OCI-LY1 (cell line): ENCODE data around the gene CCM2.

Source experiments
- H2AFZ ChIP-seq: fragments of 200-600 bp; sonication (generic), shearing (Covaris generic); 2 replicates; pipeline ENCODE4 v1.6.0; 2014; ENCODE audit warnings: antibody characterized with exemption, mild to moderate bottlenecking, low read length
- H3F3A ChIP-seq: fragments of 200-600 bp; sonication (generic), shearing (Covaris generic); 2 replicates; pipeline ENCODE4 v1.6.0; 2014; ENCODE audit warnings: mild to moderate bottlenecking, antibody characterized with exemption, low read length, moderate library complexity; ENCODE audit not compliant: insufficient read depth
- H3K27ac ChIP-seq: fragments of 200-600 bp; sonication (generic); 2 replicates; pipeline ENCODE4 v1.5.1; 2014; ENCODE audit warnings: low read length, mixed run types, mild to moderate bottlenecking, low read depth; ENCODE audit not compliant: poor library complexity, severe bottlenecking
- H3K27me3 ChIP-seq: fragments of 200-600 bp; sonication (generic); 2 replicates; pipeline ENCODE4 v1.6.0; 2014; ENCODE audit warnings: antibody characterized with exemption, mild to moderate bottlenecking, low read length, moderate library complexity; ENCODE audit not compliant: insufficient read depth
- H3K36me3 ChIP-seq: fragments of 200-600 bp; sonication (generic); 2 replicates; pipeline ENCODE4 v1.6.1; 2014; ENCODE audit warnings: mild to moderate bottlenecking, antibody characterized with exemption, low read length, moderate library complexity, mixed read lengths; ENCODE audit not compliant: insufficient read depth
- H3K4me1 ChIP-seq: fragments of 200-600 bp; sonication (generic); 2 replicates; pipeline ENCODE4 v1.5.1; 2014; ENCODE audit warnings: mild to moderate bottlenecking, low read length, moderate library complexity; ENCODE audit not compliant: insufficient read depth, severe bottlenecking
- H3K4me2 ChIP-seq: fragments of 200-600 bp; sonication (generic), shearing (Covaris generic); 2 replicates; pipeline ENCODE4 v1.6.1; 2014; ENCODE audit warnings: low read length
- H3K4me3 ChIP-seq: fragments of 200-600 bp; sonication (generic); 2 replicates; pipeline ENCODE4 v1.5.1; 2014; ENCODE audit warnings: low read length, low read depth, mild to moderate bottlenecking, mixed read lengths; ENCODE audit not compliant: poor library complexity, severe bottlenecking
- H3K79me2 ChIP-seq: fragments of 200-600 bp; shearing (Covaris generic); 2 replicates; pipeline ENCODE4 v1.6.1; 2016; ENCODE audit warnings: mixed run types, low read length, mixed read lengths; ENCODE audit not compliant: insufficient read depth
- H3K9ac ChIP-seq: fragments of 200-600 bp; sonication (generic), shearing (Covaris generic); 2 replicates; pipeline ENCODE4 v1.6.1; 2014; ENCODE audit warnings: mild to moderate bottlenecking, low read length, mixed read lengths
- H3K9me2 ChIP-seq: fragments of 200-600 bp; sonication (generic), shearing (Covaris generic); 2 replicates; pipeline ENCODE4 v1.6.1; 2014; ENCODE audit warnings: low read depth, mild to moderate bottlenecking, low read length, mixed read lengths
- H3K9me3 ChIP-seq: fragments of 200-600 bp; shearing (Covaris generic); 2 replicates; pipeline ENCODE4 v1.6.1; 2014; ENCODE audit warnings: low read length, mixed read lengths
- H4K20me1 ChIP-seq: fragments of 200-600 bp; sonication (generic), shearing (Covaris generic); 2 replicates; pipeline ENCODE4 v1.6.0; 2016; ENCODE audit warnings: mild to moderate bottlenecking, low read length; ENCODE audit not compliant: insufficient read depth
- EZH2 ChIP-seq: fragments of 200-600 bp; sonication (generic), shearing (Covaris generic); IDR thresholded peaks from 2 replicates; pipeline ENCODE4 v1.8.0; 2017; ENCODE audit warnings: borderline replicate concordance, mixed run types, mild to moderate bottlenecking, antibody characterized with exemption, low read length, moderate library complexity, mixed read lengths
- TF ChIP-seq, protein P1 (sequence below): fragments of 200-600 bp; sonication (generic), shearing (Covaris generic); IDR thresholded peaks from 2 replicates; pipeline ENCODE4 v1.5.1; 2017; ENCODE audit warnings: mild to moderate bottlenecking, antibody characterized with exemption, low read length, moderate library complexity, mixed read lengths

The CCM2 gene

DNA sequence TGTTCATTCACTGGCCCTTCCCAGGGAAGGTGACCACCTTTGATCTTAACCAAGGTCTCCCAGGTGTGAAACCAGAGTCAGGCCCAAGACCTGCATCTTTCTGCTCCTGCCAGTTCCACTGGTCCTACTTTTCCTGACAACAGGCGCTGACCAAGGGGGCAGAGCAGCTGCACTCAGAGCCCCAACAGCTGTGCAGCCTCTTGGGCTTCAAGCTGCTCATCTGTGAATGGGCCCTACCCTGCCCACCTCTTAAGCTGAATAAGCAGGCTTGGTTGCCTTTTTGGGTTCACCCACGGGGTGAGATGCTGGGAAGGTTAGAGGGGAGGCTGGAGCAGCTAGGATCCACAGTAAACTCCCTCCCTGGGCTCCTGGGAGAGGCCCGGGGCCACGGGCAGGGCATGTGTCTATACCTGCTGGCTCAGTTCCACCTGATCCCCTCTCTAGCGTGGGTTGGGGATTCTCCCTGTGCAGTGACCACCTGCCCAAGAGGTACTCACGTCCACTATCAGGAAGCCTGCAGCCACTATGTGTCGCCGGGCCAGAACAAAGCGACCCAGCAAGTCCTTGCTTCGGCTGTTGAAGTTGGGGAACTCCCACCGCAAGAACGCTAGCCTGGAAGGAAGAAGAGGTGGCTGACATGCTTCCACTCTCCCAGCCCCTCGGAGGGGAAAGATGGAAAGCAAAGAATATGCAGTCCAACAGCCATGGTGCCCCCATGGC, 100.9 kb downstream of the CCM2 start:
- no peak overlapping the region for H3K4me2 ChIP-seq
- TF ChIP-seq EZH2 = no peak
- TF ChIP-seq, protein P1, sequence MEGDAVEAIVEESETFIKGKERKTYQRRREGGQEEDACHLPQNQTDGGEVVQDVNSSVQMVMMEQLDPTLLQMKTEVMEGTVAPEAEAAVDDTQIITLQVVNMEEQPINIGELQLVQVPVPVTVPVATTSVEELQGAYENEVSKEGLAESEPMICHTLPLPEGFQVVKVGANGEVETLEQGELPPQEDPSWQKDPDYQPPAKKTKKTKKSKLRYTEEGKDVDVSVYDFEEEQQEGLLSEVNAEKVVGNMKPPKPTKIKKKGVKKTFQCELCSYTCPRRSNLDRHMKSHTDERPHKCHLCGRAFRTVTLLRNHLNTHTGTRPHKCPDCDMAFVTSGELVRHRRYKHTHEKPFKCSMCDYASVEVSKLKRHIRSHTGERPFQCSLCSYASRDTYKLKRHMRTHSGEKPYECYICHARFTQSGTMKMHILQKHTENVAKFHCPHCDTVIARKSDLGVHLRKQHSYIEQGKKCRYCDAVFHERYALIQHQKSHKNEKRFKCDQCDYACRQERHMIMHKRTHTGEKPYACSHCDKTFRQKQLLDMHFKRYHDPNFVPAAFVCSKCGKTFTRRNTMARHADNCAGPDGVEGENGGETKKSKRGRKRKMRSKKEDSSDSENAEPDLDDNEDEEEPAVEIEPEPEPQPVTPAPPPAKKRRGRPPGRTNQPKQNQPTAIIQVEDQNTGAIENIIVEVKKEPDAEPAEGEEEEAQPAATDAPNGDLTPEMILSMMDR = no peak
- 0 out of 2 replicates have a peak, but pooled peaks cover 4% of the 10 kb centered on the region for H3F3A ChIP-seq
- no peak overlapping the region for H3K27ac ChIP-seq
- no peak overlapping the region for H3K4me3 ChIP-seq
- no peak overlapping the region for H3K9ac ChIP-seq
- H3K9me2 ChIP-seq = no peaks in the 10 kb centered on the region
- 0 out of 2 replicates have a peak, but pooled peaks cover 2% of the 10 kb centered on the region for H4K20me1 ChIP-seq
- H3K27me3 ChIP-seq = no peaks in the 10 kb centered on the region
- H3K79me2 ChIP-seq = no peaks in the 10 kb centered on the region
- no peaks in the 10 kb centered on the region for H3K4me1 ChIP-seq
- H3K36me3 ChIP-seq = peaks cover 87% of the 10 kb centered on the region
- H2AFZ ChIP-seq = no peak overlapping the region
- no peaks in the 10 kb centered on the region for H3K9me3 ChIP-seq

DNA sequence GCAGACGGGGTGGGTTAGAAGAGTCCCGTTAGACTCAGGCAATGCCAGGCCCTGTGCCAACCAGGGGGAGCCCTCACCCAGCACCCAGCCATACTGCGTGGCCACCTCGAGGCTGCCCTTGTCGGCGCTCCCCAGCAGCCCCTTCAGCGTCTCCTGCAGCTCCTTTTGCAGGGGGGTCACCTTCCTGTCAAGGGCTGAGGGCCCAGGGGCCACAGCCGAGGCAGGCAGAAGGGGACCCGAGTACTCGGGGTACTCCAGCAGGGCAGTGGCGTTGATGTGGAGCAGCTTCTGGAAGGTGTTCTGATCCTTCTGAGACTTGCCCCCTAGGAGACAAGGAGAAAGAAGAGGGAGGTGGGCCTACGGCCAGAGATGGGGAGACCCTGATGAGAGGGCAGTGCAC, 101.7 kb downstream of the CCM2 start:
- no peaks in the 10 kb centered on the region for H3K27me3 ChIP-seq
- H4K20me1 ChIP-seq = 0 out of 2 replicates have a peak, but pooled peaks cover 2% of the 10 kb centered on the region
- H3K36me3 ChIP-seq = peaks cover 96% of the 10 kb centered on the region
- no peaks in the 10 kb centered on the region for H3K4me1 ChIP-seq
- 0 out of 2 replicates have a peak, but pooled peaks cover 4% of the 10 kb centered on the region for H3F3A ChIP-seq
- H3K4me3 ChIP-seq = no peak overlapping the region
- no peak overlapping the region for H2AFZ ChIP-seq
- no peaks in the 10 kb centered on the region for H3K9me3 ChIP-seq
- no peak overlapping the region for H3K27ac ChIP-seq
- no peak for TF ChIP-seq EZH2
- TF ChIP-seq, protein P1 = no peak
- no peak overlapping the region for H3K9ac ChIP-seq
- no peaks in the 10 kb centered on the region for H3K79me2 ChIP-seq
- no peaks in the 10 kb centered on the region for H3K9me2 ChIP-seq
- no peak overlapping the region for H3K4me2 ChIP-seq

DNA sequence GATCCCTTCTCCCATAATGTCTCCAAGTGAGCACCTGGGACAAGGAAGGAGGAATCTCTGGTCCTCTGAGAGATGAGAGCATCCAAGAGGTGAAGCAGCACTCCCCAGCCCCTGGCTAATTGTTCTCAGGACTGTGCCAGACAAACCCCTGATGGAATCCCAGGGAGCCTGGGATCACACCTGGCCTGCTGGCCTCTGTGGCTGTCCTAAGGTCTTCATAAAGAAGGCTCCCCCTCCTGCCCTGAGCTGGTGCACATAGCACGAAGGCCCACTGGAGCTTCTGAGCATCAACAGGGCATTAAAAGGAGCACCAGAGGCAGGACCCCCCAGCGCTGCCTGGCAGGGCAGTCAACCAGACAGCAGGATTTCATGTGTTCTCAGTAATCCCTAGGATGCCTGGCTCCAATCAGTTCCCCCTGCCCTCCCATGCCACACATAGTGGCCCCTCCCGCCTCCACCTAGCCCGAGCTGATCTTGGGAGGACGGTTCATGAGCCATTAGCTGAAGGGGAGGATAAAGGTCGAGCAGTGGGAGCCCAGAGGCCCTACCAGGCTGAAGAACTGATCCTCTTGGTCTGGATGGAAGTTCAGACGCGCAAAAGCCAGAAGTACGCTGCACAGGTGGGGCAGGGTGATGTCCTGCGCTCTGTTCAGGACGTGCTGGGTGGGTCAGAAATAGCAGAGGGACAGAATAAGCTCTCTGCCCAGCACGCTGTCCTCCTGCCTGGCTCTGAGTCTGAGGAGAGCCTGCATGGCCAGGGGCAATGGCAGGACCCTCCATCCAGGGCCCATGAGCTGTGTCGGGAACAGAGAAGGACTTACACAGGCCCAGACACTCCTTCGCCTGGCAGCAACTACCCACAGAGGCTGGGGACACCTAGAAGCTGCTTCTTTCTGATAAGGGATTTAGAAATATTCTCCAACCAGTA, 103.0 kb downstream of the CCM2 start:
- no peak for TF ChIP-seq EZH2
- TF ChIP-seq, protein P1 = no peak
- Histone ChIP-seq H3K4me3 (no peak overlapping the region), H3K79me2 (peaks cover 13% of the 10 kb centered on the region; the same call in 1 of the 2 replicates), H3K9me2 (no peaks in the 10 kb centered on the region), H3K27ac (no peak overlapping the region), H3K9ac (no peak overlapping the region), H3K9me3 (no peaks in the 10 kb centered on the region), H3K27me3 (no peaks in the 10 kb centered on the region), H3K36me3 (peaks cover 99% of the 10 kb centered on the region), H3F3A (0 out of 2 replicates have a peak, but pooled peaks cover 4% of the 10 kb centered on the region), H3K4me1 (peaks cover 6% of the 10 kb centered on the region), H4K20me1 (no peaks in the 10 kb centered on the region; the same call in 1 of the 2 replicates), H2AFZ (no peak overlapping the region), H3K4me2 (no peak overlapping the region)
